ENCODE measurements around the gene MAZ. TPM values are rescaled to one million over a fixed set of nuclear protein-coding genes. Genes with fewer than 3 reads are reported as not detected.

Gene MAZ
- total and polyA plus RNA-seq, 2 of the 8 experiments (the other 6 are each of a cell fraction or from before 2014, with no cell fraction given) = 219 to 380 TPM

GRCh38 chr16:29757950-29758466 lies 48.3 kb upstream of the MAZ start:
- no peaks in the 10 kb centered on the region for H3K9me3 ChIP-seq (ENCODE audit: insufficient read depth in 2 of 2, low read depth in 1 of 2, low read length in 1 of 2)
- no peak overlapping the region for H3K4me3 ChIP-seq (ENCODE audit: extremely low read depth in 1 of 4, insufficient read depth in 2 of 4, low read depth in 3 of 4, low read length in 4 of 4)
- DNase-seq (ENCODE audit: low read depth in 1 of 2, low spot score in 2 of 2) = no peak
- H2AFZ ChIP-seq (ENCODE audit: low read length) = no peak overlapping the region
- no peak overlapping the region for H3K56ac ChIP-seq (replicated peaks; ENCODE audit: insufficient read length, low read depth, low read length)
- 77% methylated on average over 6 of the region's 6 CpGs; no CpG with 5 or more reads in 1 of the 2 experiments for WGBS, 2 experiments (ENCODE audit: extremely low coverage in 1 of 2, insufficient coverage in 1 of 2, insufficient read length in 1 of 2, insufficient replicate concordance in 2 of 2, low coverage in 1 of 2, low lambda C conversion rate in 2 of 2, missing lambda C conversion rate in 1 of 2)
- H2BK12ac ChIP-seq (ENCODE audit: low read depth, low read length) = no peak overlapping the region
- H4K91ac ChIP-seq (replicated peaks; ENCODE audit: insufficient read length, low read length) = no peak overlapping the region
- no peak overlapping the region for H3K14ac ChIP-seq (ENCODE audit: insufficient read length)
- peak; percentile 44; the same call in 1 of the 2 replicates for TF ChIP-seq CEBPB (IDR thresholded peaks at IDR 0.05; ENCODE audit: low read depth, low read length)
- TF ChIP-seq CREB1 (IDR thresholded peaks at IDR 0.05) = no peak
- no peaks in the 10 kb centered on the region for H3K23me2 ChIP-seq (ENCODE audit: low read depth, low read length)
- H3K4me1 ChIP-seq (replicated peaks in 1 of 4; ENCODE audit: control insufficient read depth in 3 of 4, insufficient read depth in 4 of 4, low read length in 3 of 4) = no peaks in the 10 kb centered on the region
- no peak overlapping the region for H2AK5ac ChIP-seq (ENCODE audit: low read depth, low read length)
- H3K79me2 ChIP-seq (ENCODE audit: control insufficient read depth in 1 of 2, insufficient read depth in 2 of 2, low read length in 2 of 2) = no peaks in the 10 kb centered on the region
- POLR2A ChIA-PET (ENCODE audit: partially characterized antibody) = interaction anchor here (0.6 to 1.6 kb wide), 7 partner anchors 9 to 877 kb away, joined by 3 to 4 read pairs (median 3); partner anchors contain the start of gene TLCD3B
- CTCF ChIA-PET (ENCODE audit: partially characterized antibody) = interaction anchor here (0.7 to 7.0 kb wide), 6 partner anchors 21 to 261 kb away, joined by 3 to 29 read pairs (median 4); no protein-coding TSS in a partner anchor
- no peaks in the 10 kb centered on the region for H3K27me3 ChIP-seq (replicated peaks in 1 of 4; ENCODE audit: control insufficient read depth in 3 of 4, extremely low read depth in 1 of 4, insufficient read depth in 3 of 4, low read length in 3 of 4)
- no peak overlapping the region for H2BK120ac ChIP-seq (replicated peaks; ENCODE audit: low read depth, low read length)
- H2BK15ac ChIP-seq (ENCODE audit: low read length) = no peak overlapping the region
- H3K27ac ChIP-seq (ENCODE audit: low read depth, low read length) = no peak overlapping the region
- no peaks in the 10 kb centered on the region for H3K36me3 ChIP-seq (ENCODE audit: control insufficient read depth in 2 of 4, insufficient read depth in 4 of 4, low read length in 3 of 4)
- H2BK5ac ChIP-seq (ENCODE audit: low read depth, low read length) = no peak overlapping the region
- H3K4ac ChIP-seq (replicated peaks; ENCODE audit: insufficient read length, low read depth, low read length) = no peak overlapping the region
- no peak for FAIRE-seq
- no peak overlapping the region for H3K9ac ChIP-seq (replicated peaks in 1 of 4; ENCODE audit: extremely low read depth in 1 of 4, low read depth in 3 of 4, low read length in 3 of 4)
- H3K18ac ChIP-seq (ENCODE audit: extremely low read depth, low read length) = no peak overlapping the region
- H3K23ac ChIP-seq (ENCODE audit: insufficient read length) = no peak overlapping the region
- no peak overlapping the region for H3K4me2 ChIP-seq (ENCODE audit: insufficient read depth in 1 of 2, low read depth in 2 of 2, low read length in 2 of 2)
- H4K20me1 ChIP-seq (replicated peaks in 1 of 2; ENCODE audit: control insufficient read depth in 1 of 2, insufficient read depth in 2 of 2, low read length in 2 of 2) = no peaks in the 10 kb centered on the region
- no peak overlapping the region for H4K5ac ChIP-seq (ENCODE audit: insufficient read length, low read depth, low read length)
- H4K8ac ChIP-seq (ENCODE audit: extremely low read depth, insufficient read depth, low read length) = no peak overlapping the region
- no peak overlapping the region for H2BK20ac ChIP-seq (ENCODE audit: low read length)
- no peaks in the 10 kb centered on the region for H3K79me1 ChIP-seq (ENCODE audit: low read depth, low read length)

All from H1 (cell line).